GM12892 (cell line): ENCODE data around the gene PSG3.
"Not testable (repeated sequence)": the region's sequence is repeated elsewhere in the genome, so short reads cannot be mapped to it uniquely, and the experiment has no call there.

Experiments used
- POLR2A ChIP-seq: IDR thresholded peaks from 2 replicates; pipeline ENCODE4 v1.6.1; 2011; ENCODE audit warnings: low read depth, low read length, control low read depth
- POLR2AphosphoS5 ChIP-seq: IDR thresholded peaks from 2 replicates; pipeline ENCODE4 v1.6.1; 2011; ENCODE audit warnings: low read depth, low read length, control low read depth
- TAF1 ChIP-seq: IDR thresholded peaks from 2 replicates; pipeline ENCODE4 v1.6.1; 2011; ENCODE audit warnings: low read depth, mild to moderate bottlenecking, control low read depth, low read length, borderline replicate concordance

DNA sequence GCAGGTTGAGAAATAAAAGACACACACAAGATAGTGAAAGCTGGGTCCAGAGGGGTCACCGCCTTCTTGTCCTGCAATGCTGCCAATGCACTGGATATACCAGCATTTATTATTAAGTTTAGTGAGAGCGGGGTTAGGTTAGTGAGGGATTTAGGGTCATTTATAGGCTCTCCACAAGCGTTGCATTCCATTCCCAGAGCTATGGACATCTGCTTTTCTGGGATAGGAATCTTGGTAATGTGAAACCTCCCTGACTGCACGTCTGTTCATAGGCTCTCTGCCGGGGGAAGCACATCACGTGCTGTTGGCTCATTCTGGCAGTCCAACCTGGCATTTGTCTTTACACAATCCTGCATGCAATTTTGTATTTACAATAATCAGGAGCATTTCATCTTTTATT lies 27.5 kb downstream of the PSG3 start:
- TF ChIP-seq POLR2AphosphoS5, TAF1, POLR2A: not testable (repeated sequence)
